ENCODE data around the gene PLEKHM3. TPM values are rescaled to one million over a fixed set of nuclear protein-coding genes. Genes with fewer than 3 reads are reported as not detected.
"Not testable (repeated sequence)": the region's sequence is repeated elsewhere in the genome, so short reads cannot be mapped to it uniquely, and the experiment has no call there.

PLEKHM3 gene
- polyA plus RNA-seq, 1 donor (not counting 4 experiments of a cell fraction or from before 2014, with no cell fraction given) = 2.9 TPM

GRCh38 chr2:207950761-207951114 lies 74.6 kb downstream of the PLEKHM3 start:
- H2AFZ ChIP-seq (ENCODE audit: control insufficient read depth, low read length) = no peak overlapping the region
- no peaks in the 10 kb centered on the region for H3K4me1 ChIP-seq (ENCODE audit: control insufficient read depth, extremely low read depth, insufficient read depth, low read length)
- H3K27me3 ChIP-seq (ENCODE audit: control insufficient read depth, extremely low read depth, insufficient read depth, low read length) = no peaks in the 10 kb centered on the region
- DNase-seq (ENCODE audit: low read depth, low spot score) (no peak), FAIRE-seq (no peak)
- H3K4me2 ChIP-seq (ENCODE audit: control insufficient read depth, extremely low read depth, insufficient read depth, low read depth, low read length) = no peak overlapping the region
- no peak overlapping the region for H3K27ac ChIP-seq (ENCODE audit: control insufficient read depth, insufficient read depth, low read length)
- H3K4me3 ChIP-seq (ENCODE audit: control insufficient read depth in 2 of 3, extremely low read depth in 1 of 3, insufficient read depth in 2 of 3, low read depth in 1 of 3, low read length in 3 of 3) = no peak overlapping the region
- no peaks in the 10 kb centered on the region for H4K20me1 ChIP-seq (ENCODE audit: control insufficient read depth, extremely low read depth, insufficient read depth, low read length)
- H3K9me1 ChIP-seq (ENCODE audit: control insufficient read depth, extremely low read depth, insufficient read depth, low read length) = no peaks in the 10 kb centered on the region
- no peaks in the 10 kb centered on the region for H3K36me3 ChIP-seq (ENCODE audit: control insufficient read depth in 2 of 2, extremely low read depth in 1 of 2, insufficient read depth in 2 of 2, low read length in 2 of 2)
- H3K9me3 ChIP-seq (ENCODE audit: control insufficient read depth, low read depth, low read length) = no peaks in the 10 kb centered on the region
- no peak overlapping the region for H3K9ac ChIP-seq (ENCODE audit: control insufficient read depth, extremely low read depth, insufficient read depth, low read length)
- no peaks in the 10 kb centered on the region for H3K79me2 ChIP-seq (ENCODE audit: control insufficient read depth, insufficient read depth, low read length)
- dilution Hi-C loops (cut with MboI; ENCODE audit: extremely low pct_ligation_motif_present, low sequenced_read_pairs) = no loop called here
- no peak for TF ChIP-seq CTCF (optimal IDR thresholded peaks at IDR 0.05 in 1 of 3, IDR thresholded peaks at IDR 0.05 in 1 of 3, conservative IDR thresholded peaks at IDR 0.05 in 1 of 3; ENCODE audit: extremely low read depth in 1 of 3, insufficient read depth in 2 of 3, low read length in 3 of 3)
- no peak for TF ChIP-seq EZH2 (IDR thresholded peaks at IDR 0.05; ENCODE audit: low read length)

- Histone ChIP-seq H3K36me3 (ENCODE audit: control insufficient read depth in 2 of 2, extremely low read depth in 1 of 2, insufficient read depth in 2 of 2, low read length in 2 of 2) (no peaks in the 10 kb centered on the region), H3K9me3 (ENCODE audit: control insufficient read depth, low read depth, low read length) (no peaks in the 10 kb centered on the region), H2AFZ (ENCODE audit: control insufficient read depth, low read length) (no peak overlapping the region), H3K9me1 (ENCODE audit: control insufficient read depth, extremely low read depth, insufficient read depth, low read length) (no peaks in the 10 kb centered on the region), H3K27me3 (ENCODE audit: control insufficient read depth, extremely low read depth, insufficient read depth, low read length) (no peaks in the 10 kb centered on the region), H3K4me3 (ENCODE audit: control insufficient read depth in 2 of 3, extremely low read depth in 1 of 3, insufficient read depth in 2 of 3, low read depth in 1 of 3, low read length in 3 of 3) (no peak overlapping the region), H3K9ac (ENCODE audit: control insufficient read depth, extremely low read depth, insufficient read depth, low read length) (no peak overlapping the region), H4K20me1 (ENCODE audit: control insufficient read depth, extremely low read depth, insufficient read depth, low read length) (no peaks in the 10 kb centered on the region), H3K4me2 (ENCODE audit: control insufficient read depth, extremely low read depth, insufficient read depth, low read depth, low read length) (no peak overlapping the region), H3K79me2 (ENCODE audit: control insufficient read depth, insufficient read depth, low read length) (no peaks in the 10 kb centered on the region), H3K4me1 (ENCODE audit: control insufficient read depth, extremely low read depth, insufficient read depth, low read length) (no peaks in the 10 kb centered on the region), H3K27ac (ENCODE audit: control insufficient read depth, insufficient read depth, low read length) (no peak overlapping the region)
- TF ChIP-seq CTCF (optimal IDR thresholded peaks at IDR 0.05 in 1 of 3, IDR thresholded peaks at IDR 0.05 in 1 of 3, conservative IDR thresholded peaks at IDR 0.05 in 1 of 3; ENCODE audit: extremely low read depth in 1 of 3, insufficient read depth in 2 of 3, low read length in 3 of 3) (no peak), EZH2 (IDR thresholded peaks at IDR 0.05; ENCODE audit: low read length) (no peak)
- FAIRE-seq (no peak), DNase-seq (ENCODE audit: low read depth, low spot score) (no peak)
- dilution Hi-C loops (cut with MboI; ENCODE audit: extremely low pct_ligation_motif_present, low sequenced_read_pairs) = no loop called here
Measured at GRCh38 chr2:207950063-207950760, 75.1 kb downstream of the PLEKHM3 start.

GRCh38 chr2:207949245-207949644 lies 76.1 kb downstream of the PLEKHM3 start:
- H3K36me3 ChIP-seq (ENCODE audit: control insufficient read depth in 2 of 2, extremely low read depth in 1 of 2, insufficient read depth in 2 of 2, low read length in 2 of 2); DNase-seq (ENCODE audit: low read depth, low spot score); H4K20me1 ChIP-seq (ENCODE audit: control insufficient read depth, extremely low read depth, insufficient read depth, low read length); H2AFZ ChIP-seq (ENCODE audit: control insufficient read depth, low read length); H3K4me3 ChIP-seq (ENCODE audit: control insufficient read depth in 2 of 3, extremely low read depth in 1 of 3, insufficient read depth in 2 of 3, low read depth in 1 of 3, low read length in 3 of 3); FAIRE-seq; H3K4me2 ChIP-seq (ENCODE audit: control insufficient read depth, extremely low read depth, insufficient read depth, low read depth, low read length); H3K27me3 ChIP-seq (ENCODE audit: control insufficient read depth, extremely low read depth, insufficient read depth, low read length); H3K79me2 ChIP-seq (ENCODE audit: control insufficient read depth, insufficient read depth, low read length); H3K9me1 ChIP-seq (ENCODE audit: control insufficient read depth, extremely low read depth, insufficient read depth, low read length); dilution Hi-C loops (cut with MboI; ENCODE audit: extremely low pct_ligation_motif_present, low sequenced_read_pairs); H3K9ac ChIP-seq (ENCODE audit: control insufficient read depth, extremely low read depth, insufficient read depth, low read length); H3K9me3 ChIP-seq (ENCODE audit: control insufficient read depth, low read depth, low read length); H3K27ac ChIP-seq (ENCODE audit: control insufficient read depth, insufficient read depth, low read length); H3K4me1 ChIP-seq (ENCODE audit: control insufficient read depth, extremely low read depth, insufficient read depth, low read length): not testable (repeated sequence)

Measured in keratinocyte (primary cell).